SK-N-SH treated with all-trans-retinoic acid at 6 μM for 48 hours (cell line): ENCODE measurements around the gene ARID3A.

ENCODE experiments used
- ATAC-seq: fragments of 200-7000 bp; cut with Tn5 transposase; 3 replicates; pipeline ENCODE4 v1.9.1; 2020; ENCODE audit warnings: mild to moderate bottlenecking, moderate library complexity
- ARNTL ChIP-seq: fragments of 450-650 bp; formaldehyde crosslinking; IDR thresholded peaks from 2 replicates; pipeline ENCODE4 v1.5.0; 2020; ENCODE audit warnings: low read depth, mild to moderate bottlenecking, moderate library complexity, borderline replicate concordance
- BACH2 ChIP-seq: fragments of 250-450 bp; sonication (Bioruptor Pico); IDR thresholded peaks from 2 replicates; pipeline ENCODE4 v1.9.0; 2021; ENCODE audit warnings: mild to moderate bottlenecking, borderline replicate concordance
- CSDC2 ChIP-seq: fragments of 250-450 bp; sonication (Bioruptor Pico); IDR thresholded peaks from 2 replicates; pipeline ENCODE4 v1.5.0; 2020; ENCODE audit warnings: mild to moderate bottlenecking, moderate library complexity
- ESRRG ChIP-seq: fragments of 250-450 bp; sonication (Bioruptor Pico); IDR thresholded peaks from 2 replicates; pipeline ENCODE4 v1.6.1; 2021; ENCODE audit warnings: mild to moderate bottlenecking
- GLIS3 ChIP-seq: fragments of 250-450 bp; sonication (Bioruptor Pico); IDR thresholded peaks from 2 replicates; pipeline ENCODE4 v1.5.0; 2020; ENCODE audit warnings: mild to moderate bottlenecking, moderate library complexity
- ISL1 ChIP-seq: fragments of 250-450 bp; sonication (Bioruptor Pico); IDR thresholded peaks from 2 replicates; pipeline ENCODE4 v2.1.2; 2022; ENCODE audit warnings: mild to moderate bottlenecking, moderate library complexity
- RARB ChIP-seq: fragments of 250-450 bp; sonication (Bioruptor Pico); IDR thresholded peaks from 2 replicates; pipeline ENCODE4 v1.8.0; 2021; ENCODE audit warnings: mild to moderate bottlenecking, moderate library complexity
- SNAI2 ChIP-seq: fragments of 250-450 bp; sonication (Bioruptor Pico); IDR thresholded peaks from 2 replicates; pipeline ENCODE4 v1.5.0; 2020; ENCODE audit warnings: mild to moderate bottlenecking, moderate library complexity
- TCF4 ChIP-seq: fragments of 250-450 bp; sonication (Bioruptor Pico); IDR thresholded peaks from 2 replicates; pipeline ENCODE4 v1.8.0; 2021; ENCODE audit warnings: mild to moderate bottlenecking, moderate library complexity, borderline replicate concordance
- TOX ChIP-seq: fragments of 250-450 bp; sonication (Bioruptor Pico); IDR thresholded peaks from 2 replicates; pipeline ENCODE4 v1.8.0; 2021; ENCODE audit warnings: mild to moderate bottlenecking, moderate library complexity, borderline replicate concordance
- ZC3H10 ChIP-seq: fragments of 250-450 bp; sonication (Bioruptor Pico); IDR thresholded peaks from 2 replicates; pipeline ENCODE4 v1.5.1; 2021; ENCODE audit warnings: mild to moderate bottlenecking, moderate library complexity
- ZFP3 ChIP-seq: fragments of 250-450 bp; sonication (Bioruptor Pico); IDR thresholded peaks from 2 replicates; pipeline ENCODE4 v1.5.0; 2020; ENCODE audit warnings: mild to moderate bottlenecking, moderate library complexity
- ZFP30 ChIP-seq: fragments of 450-650 bp; formaldehyde crosslinking; IDR thresholded peaks from 2 replicates; pipeline ENCODE4 v1.5.0; 2022; ENCODE audit warnings: mild to moderate bottlenecking, moderate library complexity
- ZNF565 ChIP-seq: fragments of 450-650 bp; formaldehyde crosslinking; conservative IDR thresholded peaks from 2 replicates; pipeline ENCODE4 v1.5.0; 2020; ENCODE audit warnings: low read depth, mild to moderate bottlenecking, moderate library complexity
- ZNF70 ChIP-seq: fragments of 450-650 bp; formaldehyde crosslinking; IDR thresholded peaks from 2 replicates; pipeline ENCODE4 v1.5.0; 2020; ENCODE audit warnings: mild to moderate bottlenecking, moderate library complexity
- TF ChIP-seq, protein P1 (sequence below): fragments of 250-450 bp; sonication (Bioruptor Pico); IDR thresholded peaks from 2 replicates; pipeline ENCODE4 v1.5.0; 2020; ENCODE audit warnings: mild to moderate bottlenecking, moderate library complexity
- TF ChIP-seq, protein P2 (sequence below): fragments of 250-450 bp; sonication (Bioruptor Pico); IDR thresholded peaks from 2 replicates; pipeline ENCODE4 v1.8.0; 2020; ENCODE audit warnings: mild to moderate bottlenecking, moderate library complexity, borderline replicate concordance
- TF ChIP-seq, protein P3 (sequence below): fragments of 250-450 bp; sonication (Bioruptor Pico); IDR thresholded peaks from 2 replicates; pipeline ENCODE4 v1.5.1; 2021; ENCODE audit warnings: mild to moderate bottlenecking, moderate library complexity
- TF ChIP-seq, protein P4 (sequence below): fragments of 250-450 bp; sonication (Bioruptor Pico); IDR thresholded peaks from 2 replicates; pipeline ENCODE4 v1.8.0; 2021; ENCODE audit warnings: low read depth, mild to moderate bottlenecking, moderate library complexity, borderline replicate concordance

Gene ARID3A

DNA sequence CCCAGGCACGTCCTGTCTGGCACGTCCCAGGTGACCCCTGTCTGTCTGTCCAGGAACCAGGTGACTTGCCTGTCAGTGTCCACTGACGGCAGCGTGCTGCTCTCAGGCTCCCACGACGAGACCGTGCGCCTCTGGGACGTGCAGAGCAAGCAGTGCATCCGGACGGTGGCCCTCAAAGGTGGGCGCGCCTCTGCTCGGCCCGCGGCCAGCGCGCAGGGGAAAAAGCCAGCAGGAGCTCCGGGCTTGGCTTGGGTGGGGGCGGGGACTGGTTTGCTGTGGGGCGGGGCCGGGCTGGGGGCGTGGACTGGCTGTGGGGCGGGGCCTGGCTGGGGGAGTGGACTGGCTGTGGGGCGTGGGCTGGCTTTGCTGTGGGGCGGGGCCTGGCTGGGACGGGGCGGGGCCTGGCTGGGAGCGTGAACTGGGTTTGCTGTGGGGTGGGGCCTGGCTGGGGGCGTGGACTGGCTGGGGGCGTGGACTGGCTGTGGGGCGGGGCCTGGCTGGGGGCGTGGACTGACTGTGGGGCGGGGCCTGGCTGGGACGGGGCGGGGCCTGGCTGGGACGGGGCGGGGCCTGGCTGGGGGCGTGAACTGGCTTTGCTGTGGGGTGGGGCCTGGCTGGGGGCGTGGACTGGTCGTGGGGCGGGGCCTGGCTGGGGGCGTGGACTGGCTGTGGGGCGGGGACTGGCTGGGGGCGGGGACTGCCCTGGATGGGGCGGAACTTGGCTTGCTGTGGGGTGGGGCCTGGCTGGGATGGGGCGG lies 65.5 kb downstream of the ARID3A start (continued):
- TF ChIP-seq RARB = no peak
- no peak for TF ChIP-seq TOX (CRISPR knock-in tag)
- TF ChIP-seq ZNF70 = no peak
- no peak for TF ChIP-seq TCF4 (CRISPR knock-in tag)
- no peak for TF ChIP-seq ARNTL (CRISPR knock-in tag)
- no peak for TF ChIP-seq ZFP3 (CRISPR knock-in tag)
- no peak for TF ChIP-seq ZNF565 (CRISPR knock-in tag)

DNA sequence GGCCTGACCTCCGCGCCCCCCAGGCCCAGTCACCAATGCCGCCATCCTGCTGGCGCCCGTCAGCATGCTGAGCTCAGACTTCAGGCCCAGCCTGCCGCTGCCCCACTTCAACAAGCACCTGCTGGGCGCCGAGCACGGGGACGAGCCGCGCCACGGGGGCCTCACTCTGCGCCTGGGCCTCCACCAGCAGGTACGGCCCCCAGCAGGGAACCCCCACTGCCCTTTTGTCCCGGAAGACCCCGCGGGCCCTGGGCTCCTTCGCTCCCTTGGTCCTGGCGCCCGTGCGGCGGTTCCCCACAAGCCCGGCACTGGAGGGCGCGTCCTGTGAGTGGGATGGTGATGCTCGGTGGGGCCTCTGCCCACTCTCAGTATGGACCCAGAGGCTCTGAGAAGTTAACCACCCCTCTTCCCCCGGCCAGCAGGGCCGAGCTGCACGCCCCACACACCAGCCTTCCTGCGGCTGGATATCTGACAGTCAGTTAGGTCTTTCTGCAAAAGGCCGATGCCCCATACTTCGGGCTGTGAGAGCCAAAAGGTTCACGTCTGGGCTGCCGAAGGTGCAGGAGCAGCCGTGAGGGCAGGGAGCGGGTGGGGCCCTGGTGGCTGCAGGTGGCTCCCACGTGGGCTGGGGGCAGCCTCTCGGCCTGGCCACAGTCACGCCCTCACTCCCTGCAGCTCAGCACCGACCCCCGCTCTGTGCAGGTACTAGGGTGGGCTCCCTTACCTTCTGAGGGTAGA lies 66.3 kb downstream of the ARID3A start:
- ATAC-seq = no peak
- no peak for TF ChIP-seq SNAI2 (CRISPR knock-in tag)
- TF ChIP-seq BACH2 (CRISPR knock-in tag) = no peak
- TF ChIP-seq, protein P1, sequence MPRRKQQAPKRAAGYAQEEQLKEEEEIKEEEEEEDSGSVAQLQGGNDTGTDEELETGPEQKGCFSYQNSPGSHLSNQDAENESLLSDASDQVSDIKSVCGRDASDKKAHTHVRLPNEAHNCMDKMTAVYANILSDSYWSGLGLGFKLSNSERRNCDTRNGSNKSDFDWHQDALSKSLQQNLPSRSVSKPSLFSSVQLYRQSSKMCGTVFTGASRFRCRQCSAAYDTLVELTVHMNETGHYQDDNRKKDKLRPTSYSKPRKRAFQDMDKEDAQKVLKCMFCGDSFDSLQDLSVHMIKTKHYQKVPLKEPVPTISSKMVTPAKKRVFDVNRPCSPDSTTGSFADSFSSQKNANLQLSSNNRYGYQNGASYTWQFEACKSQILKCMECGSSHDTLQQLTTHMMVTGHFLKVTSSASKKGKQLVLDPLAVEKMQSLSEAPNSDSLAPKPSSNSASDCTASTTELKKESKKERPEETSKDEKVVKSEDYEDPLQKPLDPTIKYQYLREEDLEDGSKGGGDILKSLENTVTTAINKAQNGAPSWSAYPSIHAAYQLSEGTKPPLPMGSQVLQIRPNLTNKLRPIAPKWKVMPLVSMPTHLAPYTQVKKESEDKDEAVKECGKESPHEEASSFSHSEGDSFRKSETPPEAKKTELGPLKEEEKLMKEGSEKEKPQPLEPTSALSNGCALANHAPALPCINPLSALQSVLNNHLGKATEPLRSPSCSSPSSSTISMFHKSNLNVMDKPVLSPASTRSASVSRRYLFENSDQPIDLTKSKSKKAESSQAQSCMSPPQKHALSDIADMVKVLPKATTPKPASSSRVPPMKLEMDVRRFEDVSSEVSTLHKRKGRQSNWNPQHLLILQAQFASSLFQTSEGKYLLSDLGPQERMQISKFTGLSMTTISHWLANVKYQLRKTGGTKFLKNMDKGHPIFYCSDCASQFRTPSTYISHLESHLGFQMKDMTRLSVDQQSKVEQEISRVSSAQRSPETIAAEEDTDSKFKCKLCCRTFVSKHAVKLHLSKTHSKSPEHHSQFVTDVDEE (CRISPR knock-in tag) = no peak
- no peak for TF ChIP-seq TCF4 (CRISPR knock-in tag)
- no peak for TF ChIP-seq ISL1 (CRISPR knock-in tag)
- no peak for TF ChIP-seq ARNTL (CRISPR knock-in tag)
- no peak for TF ChIP-seq ZFP3 (CRISPR knock-in tag)
- no peak for TF ChIP-seq CSDC2
- TF ChIP-seq, protein P2, sequence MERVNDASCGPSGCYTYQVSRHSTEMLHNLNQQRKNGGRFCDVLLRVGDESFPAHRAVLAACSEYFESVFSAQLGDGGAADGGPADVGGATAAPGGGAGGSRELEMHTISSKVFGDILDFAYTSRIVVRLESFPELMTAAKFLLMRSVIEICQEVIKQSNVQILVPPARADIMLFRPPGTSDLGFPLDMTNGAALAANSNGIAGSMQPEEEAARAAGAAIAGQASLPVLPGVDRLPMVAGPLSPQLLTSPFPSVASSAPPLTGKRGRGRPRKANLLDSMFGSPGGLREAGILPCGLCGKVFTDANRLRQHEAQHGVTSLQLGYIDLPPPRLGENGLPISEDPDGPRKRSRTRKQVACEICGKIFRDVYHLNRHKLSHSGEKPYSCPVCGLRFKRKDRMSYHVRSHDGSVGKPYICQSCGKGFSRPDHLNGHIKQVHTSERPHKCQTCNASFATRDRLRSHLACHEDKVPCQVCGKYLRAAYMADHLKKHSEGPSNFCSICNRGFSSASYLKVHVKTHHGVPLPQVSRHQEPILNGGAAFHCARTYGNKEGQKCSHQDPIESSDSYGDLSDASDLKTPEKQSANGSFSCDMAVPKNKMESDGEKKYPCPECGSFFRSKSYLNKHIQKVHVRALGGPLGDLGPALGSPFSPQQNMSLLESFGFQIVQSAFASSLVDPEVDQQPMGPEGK (CRISPR knock-in tag) = no peak
- TF ChIP-seq ZNF565 (CRISPR knock-in tag) = no peak

DNA sequence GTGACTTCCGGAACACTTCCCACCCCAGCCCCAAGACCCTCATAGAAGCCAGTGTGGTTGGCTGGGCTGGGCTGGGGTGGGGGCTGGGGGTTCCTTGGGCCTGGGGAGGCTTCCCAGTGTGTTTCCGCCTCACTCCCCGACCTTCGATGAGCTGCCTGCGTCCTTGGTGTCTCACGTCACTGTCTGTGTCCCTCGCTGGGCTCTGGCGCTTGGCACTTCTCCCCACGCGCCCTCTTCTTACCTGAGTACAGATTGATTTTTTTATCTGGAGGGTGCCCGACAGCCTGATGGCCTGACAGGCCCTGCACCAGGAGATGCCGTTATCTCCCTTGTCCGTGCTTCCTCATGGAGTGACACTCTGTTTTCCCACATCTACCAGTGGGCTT lies 66.8 kb downstream of the ARID3A start:
- ATAC-seq = no peak
- TF ChIP-seq, protein P3, sequence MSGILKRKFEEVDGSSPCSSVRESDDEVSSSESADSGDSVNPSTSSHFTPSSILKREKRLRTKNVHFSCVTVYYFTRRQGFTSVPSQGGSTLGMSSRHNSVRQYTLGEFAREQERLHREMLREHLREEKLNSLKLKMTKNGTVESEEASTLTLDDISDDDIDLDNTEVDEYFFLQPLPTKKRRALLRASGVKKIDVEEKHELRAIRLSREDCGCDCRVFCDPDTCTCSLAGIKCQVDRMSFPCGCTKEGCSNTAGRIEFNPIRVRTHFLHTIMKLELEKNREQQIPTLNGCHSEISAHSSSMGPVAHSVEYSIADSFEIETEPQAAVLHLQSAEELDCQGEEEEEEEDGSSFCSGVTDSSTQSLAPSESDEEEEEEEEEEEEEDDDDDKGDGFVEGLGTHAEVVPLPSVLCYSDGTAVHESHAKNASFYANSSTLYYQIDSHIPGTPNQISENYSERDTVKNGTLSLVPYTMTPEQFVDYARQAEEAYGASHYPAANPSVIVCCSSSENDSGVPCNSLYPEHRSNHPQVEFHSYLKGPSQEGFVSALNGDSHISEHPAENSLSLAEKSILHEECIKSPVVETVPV (CRISPR knock-in tag) = no peak
- TF ChIP-seq ZNF565 (CRISPR knock-in tag) (no peak), GLIS3 (CRISPR knock-in tag) (no peak), ESRRG (CRISPR knock-in tag) (no peak), ZC3H10 (CRISPR knock-in tag) (no peak), SNAI2 (CRISPR knock-in tag) (no peak), BACH2 (CRISPR knock-in tag) (no peak), RARB (no peak), ZFP30 (CRISPR knock-in tag) (no peak), TCF4 (CRISPR knock-in tag) (no peak), TOX (CRISPR knock-in tag) (no peak)
- TF ChIP-seq, protein P2 (CRISPR knock-in tag) = no peak
- TF ChIP-seq, protein P4, sequence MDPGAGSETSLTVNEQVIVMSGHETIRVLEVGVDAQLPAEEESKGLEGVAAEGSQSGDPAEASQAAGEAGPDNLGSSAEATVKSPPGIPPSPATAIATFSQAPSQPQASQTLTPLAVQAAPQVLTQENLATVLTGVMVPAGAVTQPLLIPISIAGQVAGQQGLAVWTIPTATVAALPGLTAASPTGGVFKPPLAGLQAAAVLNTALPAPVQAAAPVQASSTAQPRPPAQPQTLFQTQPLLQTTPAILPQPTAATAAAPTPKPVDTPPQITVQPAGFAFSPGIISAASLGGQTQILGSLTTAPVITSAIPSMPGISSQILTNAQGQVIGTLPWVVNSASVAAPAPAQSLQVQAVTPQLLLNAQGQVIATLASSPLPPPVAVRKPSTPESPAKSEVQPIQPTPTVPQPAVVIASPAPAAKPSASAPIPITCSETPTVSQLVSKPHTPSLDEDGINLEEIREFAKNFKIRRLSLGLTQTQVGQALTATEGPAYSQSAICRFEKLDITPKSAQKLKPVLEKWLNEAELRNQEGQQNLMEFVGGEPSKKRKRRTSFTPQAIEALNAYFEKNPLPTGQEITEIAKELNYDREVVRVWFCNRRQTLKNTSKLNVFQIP (CRISPR knock-in tag) = no peak
